Spleen (tissue), 11 donors: ENCODE measurements around the gene EP400. TPM values are rescaled to one million over a fixed set of nuclear protein-coding genes. Genes with fewer than 3 reads are reported as not detected.
"Not testable (repeated sequence)": the region's sequence is repeated elsewhere in the genome, so short reads cannot be mapped to it uniquely, and the experiment has no call there.

ENCODE experiments used
- DNase-seq: peaks from one replicate; pipeline ENCODE4 v3.0.0-alpha.2; 2020
- H3K27ac ChIP-seq, 8 donors: fragments of 200-600 bp; sonication (generic) in 7 of 8; 1 replicate in 4 of 8; 2 replicates in 4 of 8; pipeline versions ENCODE4 v1.5.0 to v1.8.0; 2016 to 2021; ENCODE audit warnings: inconsistent platforms in 4 of 8, mild to moderate bottlenecking in 4 of 8, moderate library complexity in 1 of 8
- H3K27me3 ChIP-seq, 7 donors: fragments of 200-600 bp; sonication (generic) in 6 of 7; replicated peaks in 1 of 7; 1 replicate in 4 of 7; 2 replicates in 3 of 7; pipeline versions ENCODE4 v1.5.0 to v1.8.0; 2016 to 2021; ENCODE audit warnings: inconsistent platforms in 3 of 7, mild to moderate bottlenecking in 1 of 7
- H3K36me3 ChIP-seq, 6 donors: fragments of 200-600 bp; sonication (generic) in 5 of 6; 1 replicate in 4 of 6; 2 replicates in 2 of 6; pipeline versions ENCODE4 v1.5.0 to v1.8.0; 2016 to 2021; ENCODE audit warnings: inconsistent platforms in 2 of 6
- H3K4me1 ChIP-seq, 6 donors: fragments of 200-600 bp; sonication (generic) in 5 of 6; 1 replicate in 3 of 6; 2 replicates in 3 of 6; pipeline versions ENCODE4 v1.5.0 to v1.8.0; 2016 to 2021; ENCODE audit warnings: inconsistent platforms in 3 of 6
- H3K4me3 ChIP-seq, 8 donors: fragments of 200-600 bp; sonication (generic) in 7 of 8; 1 replicate in 4 of 8; 2 replicates in 4 of 8; pipeline versions ENCODE4 v1.5.0 to v1.8.0; 2016 to 2021; ENCODE audit warnings: inconsistent platforms in 4 of 8, mild to moderate bottlenecking in 4 of 8, moderate library complexity in 2 of 8
- H3K9me3 ChIP-seq, 8 donors: fragments of 200-600 bp; sonication (generic) in 7 of 8; 1 replicate in 4 of 8; 2 replicates in 4 of 8; pipeline versions ENCODE4 v1.5.0 to v1.8.0; 2016 to 2021; ENCODE audit warnings: inconsistent platforms in 4 of 8
- CTCF ChIP-seq, 11 experiments: fragments of 200-600 bp in 7 of 11; fragments of 450-650 bp in 4 of 11; sonication (generic) in 4 of 11; IDR thresholded peaks in 8 of 11; conservative IDR thresholded peaks in 3 of 11; 1 replicate in 7 of 11; 2 replicates in 4 of 11; pipeline versions ENCODE4 v1.4.0 to v1.8.0; 2016 to 2021; ENCODE audit warnings: antibody characterized with exemption in 11 of 11, inconsistent platforms in 4 of 11, mild to moderate bottlenecking in 1 of 11
- POLR2A ChIP-seq, 3 donors: fragments of 450-650 bp; IDR thresholded peaks; one replicate each; pipeline ENCODE4 v1.5.1; 2017; ENCODE audit warnings: antibody characterized with exemption in 3 of 3, mild to moderate bottlenecking in 1 of 3
- POLR2AphosphoS5 ChIP-seq, 3 donors: sonication (generic); formaldehyde crosslinking; IDR thresholded peaks; one replicate each; pipeline ENCODE4 v1.5.1; 2017; ENCODE audit warnings: antibody characterized with exemption in 3 of 3
- WGBS, 5 donors: extraction: QIAGEN DNeasy Blood & Tissue Kit in 3 of 5; methylation state at CpG; one replicate each; pipeline versions ENCODE4 v1.1.5 to v1.1.7; 2013 to 2018; 5-methylcytosine and 5-hydroxymethylcytosine counted together
- intact Hi-C: fragments of 100-400 bp; cut with DNase I; formaldehyde crosslinking; loops from one replicate; pipeline ENCODE4 v1.15.0; 2023; ENCODE audit warnings: low total_unique reads
- polyA plus RNA-seq, 3 donors: library from polyadenylated mRNA; stranded (reverse); fragments of 200-250 nt; gene quantifications; one replicate each; pipeline ENCODE4 v1.2.1, GENCODE V29; 2013
- total RNA-seq, 7 donors: library from RNA; depleted of rRNA in 3 of 7; stranded (reverse); fragments of >200 nt in 3 of 7; fragmentation: NEBNext Ultra II Directional in 4 of 7; extraction: Animal tissue kit (Norgen Biotek cat#: 25700) in 4 of 7; gene quantifications; one replicate each; pipeline versions ENCODE4 v1.1.0 to v1.2.1, GENCODE V29; 2016 to 2021
- donor health status: healthy with polysubstance abuse.
- donor health status: DM: no; HTN: no; CAD: no; lungs with moderate emphysema.
- donor health status: DM: no; HTN: no; CAD: no.
- donor health status: Bipolar disorder and iron deficiency.
- donor health status: healthy.
- donor health status: DM: no; HTN: no; CAD: no.
- donor health status: DM: yes; HTN: yes; CAD: no.

Gene EP400
- total and polyA plus RNA-seq, 10 donors, result 11.8 to 70.2 (median 45.6) TPM

GRCh38 chr12:131959116-131959515, 9.4 kb downstream of the EP400 start:
- TF ChIP-seq POLR2A (IDR thresholded peaks at IDR 0.05), result no peak
- TF ChIP-seq POLR2AphosphoS5 (IDR thresholded peaks at IDR 0.05), result no peak
- TF ChIP-seq CTCF (IDR thresholded peaks at IDR 0.05 in 8 of 11, conservative IDR thresholded peaks at IDR 0.05 in 3 of 11), result no peak
- DNase-seq, result no peak
- H3K27ac ChIP-seq, result peak overlapping the region in 1 of 8 donors; percentile 2
- no peaks in the 10 kb centered on the region for H3K9me3 ChIP-seq
- peaks cover 14 to 86% (median 53%) of the 10 kb centered on the region in 6 donors for H3K4me1 ChIP-seq
- no peaks in the 10 kb centered on the region for H3K27me3 ChIP-seq
- WGBS, 5 donors, result 84 to 88% (median 86%) methylated on average over 4 of the region's 4 CpGs
- no peak overlapping the region for H3K4me3 ChIP-seq
- intact Hi-C loops, result no loop called here
- H3K36me3 ChIP-seq, result peaks cover 0 to 41% (median 16%) of the 10 kb centered on the region in 6 donors

- H3K27ac ChIP-seq, result peak overlapping the region in 2 of 8 donors; percentile 2 to 34
- H3K4me1 ChIP-seq, result peaks cover 14 to 88% (median 60%) of the 10 kb centered on the region in 6 donors
- TF ChIP-seq POLR2A (IDR thresholded peaks at IDR 0.05) (no peak), POLR2AphosphoS5 (IDR thresholded peaks at IDR 0.05) (peak in 2 of 3 donors; percentile 7 to 38)
- no peak for DNase-seq
- H3K4me3 ChIP-seq, result no peak overlapping the region
- H3K36me3 ChIP-seq, result peaks cover 0 to 47% (median 18%) of the 10 kb centered on the region in 6 donors
- no peaks in the 10 kb centered on the region for H3K9me3 ChIP-seq
- 73 to 85% (median 83%) methylated on average over 16 of the region's 16 CpGs for WGBS, 5 donors
- intact Hi-C loops, result no loop called here
- no peaks in the 10 kb centered on the region for H3K27me3 ChIP-seq
These were observed 10.2 kb downstream of the EP400 start for GRCh38 chr12:131959641-131960589.

GRCh38 chr12:131960590-131961325, 11.0 kb downstream of the EP400 start:
- H3K4me3 ChIP-seq, H3K9me3 ChIP-seq, intact Hi-C loops, DNase-seq, H3K27me3 ChIP-seq, H3K27ac ChIP-seq: not testable (repeated sequence)
- Histone ChIP-seq H3K4me1 (peaks cover 14 to 88% (median 59%) of the 10 kb centered on the region in 6 donors), H3K36me3 (peaks cover 0 to 51% (median 18%) of the 10 kb centered on the region in 6 donors)
- WGBS, 5 donors, result 88 to 94% (median 92%) methylated on average over 16 to 22 of the region's 30 CpGs

GRCh38 chr12:131961328-131961727, 11.6 kb downstream of the EP400 start:
- intact Hi-C loops, DNase-seq, H3K27me3 ChIP-seq, H3K4me3 ChIP-seq, H3K27ac ChIP-seq, H3K9me3 ChIP-seq: not testable (repeated sequence)
- peaks cover 11 to 85% (median 53%) of the 10 kb centered on the region in 6 donors for H3K4me1 ChIP-seq
- H3K36me3 ChIP-seq, result peaks cover 0 to 56% (median 20%) of the 10 kb centered on the region in 6 donors
- WGBS, 5 donors, result 93 to 100% (median 97%) methylated on average over 1 to 12 of the region's 20 CpGs; no CpG with 5 or more reads in 1 of the 5 donors

GRCh38 chr12:131962069-131962468, 12.3 kb downstream of the EP400 start:
- TF ChIP-seq POLR2AphosphoS5 (IDR thresholded peaks at IDR 0.05) (no peak), POLR2A (IDR thresholded peaks at IDR 0.05) (no peak), CTCF (IDR thresholded peaks at IDR 0.05 in 8 of 11, conservative IDR thresholded peaks at IDR 0.05 in 3 of 11) (no peak)
- no peak for DNase-seq
- no peak overlapping the region for H3K4me3 ChIP-seq
- intact Hi-C loops, result no loop called here
- H3K27me3 ChIP-seq, result no peaks in the 10 kb centered on the region
- H3K9me3 ChIP-seq, result no peaks in the 10 kb centered on the region
- H3K36me3 ChIP-seq, result peaks cover 0 to 56% (median 20%) of the 10 kb centered on the region in 6 donors
- peaks cover 6 to 78% (median 48%) of the 10 kb centered on the region in 6 donors for H3K4me1 ChIP-seq
- H3K27ac ChIP-seq, result no peak overlapping the region
- WGBS, 5 donors, result 82 to 90% (median 87%) methylated on average over 8 of the region's 8 CpGs
